Activated CD8-positive, alpha-beta memory T cell treated with anti-CD3 and anti-CD28 coated beads, Interleukin-2, amount 50 U/mL, for 24 hours (primary cell): ENCODE data around the gene ELP6.

Source experiments
- DNase-seq: peaks from one replicate; pipeline ENCODE4 v3.0.0-alpha.2; 2020; ENCODE audit errors: extremely low read depth

Gene ELP6

DNA sequence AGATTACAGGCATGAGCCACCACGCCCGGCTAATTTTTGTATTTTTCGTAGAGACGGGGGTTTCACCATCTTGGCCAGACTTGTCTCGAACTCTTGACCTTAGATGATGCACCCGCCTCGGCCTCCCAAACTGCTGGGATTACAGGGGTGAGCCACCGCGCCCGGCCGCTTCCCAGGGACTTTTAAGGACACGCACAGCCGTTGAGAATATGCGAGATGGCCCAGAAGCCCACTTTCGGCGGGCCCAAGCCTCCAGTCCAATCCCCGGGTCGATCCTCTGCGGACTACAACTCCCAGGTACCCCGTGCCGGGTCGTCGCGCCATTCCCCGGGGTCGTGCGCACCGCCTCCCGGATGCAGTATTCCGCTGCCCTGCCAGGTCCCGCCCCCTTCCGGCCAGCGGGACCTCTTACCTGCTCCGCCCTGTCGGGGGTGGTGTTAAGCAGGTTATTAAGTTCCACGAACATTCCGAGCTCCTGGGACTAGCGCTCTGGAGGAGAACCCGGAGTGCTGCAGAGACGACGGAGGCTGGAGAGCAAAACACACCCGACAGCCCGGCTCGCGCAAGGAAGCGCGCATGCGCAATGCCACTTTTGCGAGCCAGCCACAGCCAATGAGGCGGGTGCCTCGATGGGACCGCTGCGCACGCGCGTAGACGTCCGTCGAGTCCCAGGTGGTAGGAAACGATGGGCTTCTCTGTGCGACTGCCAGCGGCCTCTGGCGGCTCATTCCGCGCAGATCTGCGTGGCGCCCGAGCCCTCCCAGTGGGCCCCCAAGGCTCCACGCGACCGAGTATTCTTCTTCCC, at the start of gene ELP6:
Gene ELP6, minus strand, starts transcription at position 588 of the 805 bp plus-strand sequence. Its CDS starts 122 bp downstream, at position 466.
- DNase-seq, result peak; percentile 92

- no peak for DNase-seq
Observed at GRCh38 chr3:47556351-47556750, 42.8 kb upstream of the ELP6 start.

- no peak for DNase-seq
Observed at GRCh38 chr3:47554335-47554734, 40.8 kb upstream of the ELP6 start.

DNA sequence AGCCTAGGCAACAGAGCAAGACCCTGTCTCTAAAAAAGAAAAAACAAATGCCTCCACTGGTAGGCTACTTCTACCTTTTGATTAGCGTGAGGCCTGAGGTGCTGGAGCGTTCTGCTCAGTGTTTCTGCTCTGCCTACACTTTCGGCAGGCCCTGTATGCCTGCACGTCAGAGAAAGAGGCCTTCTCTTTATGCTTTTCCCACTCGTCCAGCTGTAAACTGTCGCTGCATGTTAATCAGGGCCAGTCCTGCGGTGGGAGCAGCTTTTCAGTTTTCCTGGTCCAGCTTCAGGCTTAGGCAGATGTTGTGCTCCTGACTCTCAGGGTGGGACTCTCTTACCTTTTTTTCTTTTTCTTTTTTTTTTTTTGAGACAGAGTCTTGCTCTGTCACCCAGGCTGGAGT, 39.9 kb upstream of the ELP6 start:
- no peak for DNase-seq

GRCh38 chr3:47542471-47543173, 29.1 kb upstream of the ELP6 start:
- DNase-seq, result no peak

DNA sequence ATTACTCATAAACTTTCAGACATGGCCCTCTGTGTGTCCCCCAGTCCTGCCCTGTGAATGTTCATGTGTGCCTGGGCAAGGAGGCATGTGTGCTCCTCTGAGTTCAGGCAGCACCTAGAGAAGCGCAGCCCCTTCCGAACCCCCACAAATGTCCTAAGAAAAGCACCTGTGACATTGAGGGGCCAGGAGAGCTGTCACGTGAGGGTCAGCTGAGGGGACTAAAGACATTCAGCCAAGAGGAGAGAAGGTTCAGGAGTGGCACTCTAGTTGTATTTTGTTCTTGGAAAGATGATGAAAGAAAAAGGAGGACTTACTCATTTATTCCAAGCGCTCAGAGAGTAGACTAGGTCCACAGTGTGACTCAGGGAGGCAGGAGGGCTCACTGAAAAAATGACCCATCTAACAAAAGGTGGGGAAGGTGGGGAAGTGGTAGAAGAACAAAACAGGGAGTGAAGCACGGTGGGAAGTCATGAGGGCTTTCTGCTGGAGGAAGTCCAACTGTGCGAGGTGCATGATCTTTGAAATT, 28.1 kb upstream of the ELP6 start:
- DNase-seq, result no peak

DNA sequence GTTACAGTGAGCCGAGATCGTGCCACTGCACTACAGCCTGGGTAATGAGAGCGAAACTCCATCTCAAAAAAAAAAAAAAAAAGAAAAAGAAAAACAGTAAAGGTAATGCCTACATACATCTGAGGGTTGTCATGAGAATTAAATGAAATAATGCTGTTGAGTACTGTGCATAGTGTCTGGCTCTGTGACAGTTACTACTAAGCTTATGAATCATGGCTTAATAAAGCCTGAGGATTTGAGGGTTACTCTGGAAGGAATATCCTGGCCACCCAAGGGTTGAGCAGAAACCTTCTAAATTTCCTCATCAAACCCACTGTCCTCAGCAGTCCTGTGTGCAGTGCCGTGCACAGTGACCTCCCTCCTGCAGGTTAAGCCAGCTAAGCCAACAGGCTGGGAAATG, 26.8 kb upstream of the ELP6 start:
- no peak for DNase-seq

DNA sequence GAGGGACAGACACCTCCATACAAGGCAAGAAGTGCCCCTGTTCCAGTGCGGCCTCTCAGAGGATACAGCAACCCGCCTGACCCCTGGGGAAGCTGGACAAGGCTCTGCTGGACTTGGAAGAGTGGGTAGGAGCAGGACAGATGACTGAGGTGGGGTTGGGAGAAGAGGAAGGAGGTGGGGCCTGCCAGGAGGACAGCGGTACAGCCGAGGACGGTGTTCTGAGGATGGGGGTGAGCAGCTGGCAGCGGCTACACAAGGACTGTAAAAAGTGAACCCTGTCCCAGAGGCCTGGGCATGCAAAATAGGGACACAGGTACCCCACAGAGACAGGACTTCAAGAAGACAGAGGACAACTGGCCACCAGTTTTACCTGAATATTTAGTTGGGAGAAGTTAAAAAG, 23.5 kb upstream of the ELP6 start:
- no peak for DNase-seq

GRCh38 chr3:47536221-47536891, 22.8 kb upstream of the ELP6 start:
- no peak for DNase-seq

GRCh38 chr3:47533996-47534454, 20.5 kb upstream of the ELP6 start:
- DNase-seq, result no peak

- DNase-seq, result no peak
Observed at GRCh38 chr3:47533481-47533880, 20.0 kb upstream of the ELP6 start.

- DNase-seq, result no peak
Observed at GRCh38 chr3:47527952-47528725, 14.6 kb upstream of the ELP6 start.

GRCh38 chr3:47525617-47526016, 12.1 kb upstream of the ELP6 start:
- no peak for DNase-seq

DNA sequence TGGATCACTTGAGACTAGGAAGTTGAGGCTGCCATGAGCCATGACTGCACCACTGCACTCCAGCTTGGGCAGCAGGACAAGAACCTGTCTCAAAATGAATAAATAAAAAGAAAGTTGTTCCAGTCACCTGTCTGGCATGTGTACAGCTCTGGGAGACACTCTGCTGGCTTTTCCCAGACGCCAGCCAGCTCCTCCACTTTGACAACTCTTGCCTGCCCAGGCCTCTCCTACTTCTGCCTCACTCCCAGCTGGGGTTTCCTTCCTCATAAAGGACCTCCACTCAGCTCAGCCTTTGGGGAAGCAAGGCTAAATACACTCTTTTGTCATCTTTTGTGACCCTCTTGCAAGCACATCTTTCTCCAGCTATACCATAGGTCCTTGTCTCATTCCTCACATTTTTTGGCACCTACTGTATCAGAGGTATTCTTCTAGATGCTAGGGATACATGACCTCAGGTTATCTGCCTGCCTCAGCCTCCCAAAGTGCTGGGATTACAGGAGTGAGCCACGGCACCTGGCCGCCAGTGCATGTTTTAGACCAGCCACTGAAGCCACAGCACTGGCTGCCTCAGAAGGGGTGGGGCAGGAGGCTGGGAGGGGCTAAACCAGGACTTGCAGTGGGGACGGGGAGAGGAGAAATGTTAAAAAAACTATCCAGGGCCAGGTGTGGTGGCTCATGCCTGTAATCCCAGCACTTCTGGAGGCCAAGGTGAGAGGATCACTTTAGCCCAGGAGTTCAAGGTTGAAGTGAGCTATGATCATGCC, 10.0 kb upstream of the ELP6 start:
- DNase-seq, result no peak

DNA sequence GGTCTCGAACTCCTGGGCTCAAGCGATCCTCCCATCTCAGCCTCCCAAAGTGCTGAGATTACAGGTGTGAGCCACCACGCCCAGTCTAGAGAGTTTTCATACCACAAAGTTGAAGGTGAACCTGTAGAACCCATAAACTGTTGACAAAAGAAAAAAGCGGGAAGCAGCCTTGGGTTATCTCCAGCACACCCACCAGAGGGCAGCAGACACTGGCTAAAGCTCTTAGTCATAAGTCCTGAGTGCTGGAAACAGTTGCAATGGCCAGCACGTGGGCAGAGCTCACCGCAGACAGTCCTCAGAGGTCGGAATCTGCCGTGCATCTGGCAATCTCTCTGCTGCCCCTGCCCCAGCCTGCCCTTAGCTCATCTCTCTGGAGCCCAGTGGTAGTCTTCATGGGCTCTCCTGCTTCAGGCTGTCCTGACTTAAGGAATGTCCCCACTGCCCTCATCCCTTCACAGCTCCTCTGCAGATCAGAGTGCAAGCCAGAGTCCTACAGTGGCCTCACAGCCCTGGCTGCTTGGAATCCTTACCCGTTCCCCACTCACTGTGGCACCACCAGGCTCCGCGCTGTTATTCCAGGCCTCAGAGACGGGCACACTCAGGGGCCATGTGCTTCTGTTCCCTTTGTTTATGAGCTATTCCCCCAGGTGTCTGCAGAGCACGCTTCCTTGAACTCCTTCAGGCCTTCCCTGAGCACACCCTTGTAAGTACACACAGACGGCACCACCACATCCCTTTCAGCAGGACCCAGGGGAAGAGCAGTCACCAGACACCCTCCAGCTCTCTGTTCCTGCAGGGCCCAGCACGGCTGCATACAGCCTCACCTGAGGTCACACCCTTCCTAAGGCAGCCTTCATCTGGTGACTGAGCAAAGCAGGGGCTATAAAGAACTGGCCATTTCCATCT, 8.8 kb upstream of the ELP6 start:
- peak; percentile 39 for DNase-seq

DNA sequence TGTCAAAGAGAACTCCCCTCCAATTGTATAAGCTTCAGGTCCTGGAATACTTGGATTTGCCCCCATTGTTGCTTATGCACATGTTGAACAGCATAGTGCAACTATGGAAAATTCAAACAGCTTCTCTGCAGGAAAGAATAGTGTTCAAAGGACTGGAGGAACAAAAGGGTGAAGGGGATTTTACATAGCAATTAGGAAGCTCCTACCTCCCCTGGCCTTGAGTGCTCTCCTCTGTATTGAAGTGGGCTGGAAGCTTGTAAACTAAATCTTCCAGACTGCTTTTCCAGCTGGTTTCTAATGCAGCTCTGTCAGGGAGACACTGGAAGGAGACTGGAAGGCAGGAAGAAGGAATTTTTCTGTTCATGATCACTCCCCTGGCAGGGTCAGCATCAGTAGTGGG, 7.2 kb upstream of the ELP6 start:
- DNase-seq, result no peak

DNA sequence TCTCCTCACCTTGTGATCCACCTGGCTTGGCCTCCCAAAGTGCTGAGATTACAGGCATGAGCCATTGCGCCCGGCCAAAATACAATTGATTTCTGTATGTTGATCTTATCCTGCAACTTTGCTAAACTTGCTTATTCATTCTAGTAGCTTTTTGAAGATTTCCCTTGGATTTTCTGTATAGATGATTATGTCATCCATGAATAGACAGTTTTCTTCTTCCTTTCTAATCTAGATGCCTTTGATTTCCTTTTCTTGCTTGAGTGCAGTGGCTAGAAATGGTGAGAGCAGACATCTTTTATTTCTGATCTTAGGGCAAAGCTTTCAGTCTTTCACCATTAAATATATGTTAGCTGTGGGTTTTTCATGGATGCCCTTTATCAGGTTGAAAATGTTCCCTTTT, 4.4 kb upstream of the ELP6 start:
- DNase-seq, result no peak

GRCh38 chr3:47515864-47516319, 2.4 kb upstream of the ELP6 start:
- no peak for DNase-seq

DNA sequence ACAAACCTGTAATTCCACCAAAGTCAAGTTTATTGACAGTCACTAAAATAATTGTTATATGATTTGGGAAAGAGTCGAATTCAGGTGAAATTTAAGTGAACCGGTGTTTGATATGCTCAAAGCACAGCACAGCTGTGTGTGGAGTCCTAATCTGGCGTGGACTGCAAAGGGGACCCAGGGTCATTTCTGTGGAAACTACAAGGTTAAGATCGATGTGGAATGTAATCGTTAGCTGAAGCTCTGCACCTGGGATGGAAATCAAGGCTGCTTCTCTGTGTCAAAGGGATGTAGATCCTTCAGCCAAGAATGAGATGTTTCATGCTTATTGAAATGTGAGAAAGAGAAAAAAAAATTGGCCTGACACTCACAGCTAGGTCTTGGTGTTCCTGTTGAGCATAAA, 1.6 kb upstream of the ELP6 start:
- no peak for DNase-seq
